Stimulated activated CD4-positive, alpha-beta T cell treated with anti-CD3 and anti-CD28 coated beads, Interleukin-12 subunit alpha, Interleukin-12 subunit beta, amount 100 ng/mL, for 24 hours (primary cell): ENCODE data around the gene DUSP8.

Experiments used
- DNase-seq, 2 experiments: peaks; one replicate each; pipeline ENCODE4 v3.0.0-alpha.2; 2020; ENCODE audit warnings: low read depth in 2 of 2

The DUSP8 gene

GRCh38 chr11:1532606-1533341, 39.3 kb downstream of the DUSP8 start:
- DNase-seq: no peak

- no peak for DNase-seq
Observed at GRCh38 chr11:1532014-1532586, 40.0 kb downstream of the DUSP8 start.

DNA sequence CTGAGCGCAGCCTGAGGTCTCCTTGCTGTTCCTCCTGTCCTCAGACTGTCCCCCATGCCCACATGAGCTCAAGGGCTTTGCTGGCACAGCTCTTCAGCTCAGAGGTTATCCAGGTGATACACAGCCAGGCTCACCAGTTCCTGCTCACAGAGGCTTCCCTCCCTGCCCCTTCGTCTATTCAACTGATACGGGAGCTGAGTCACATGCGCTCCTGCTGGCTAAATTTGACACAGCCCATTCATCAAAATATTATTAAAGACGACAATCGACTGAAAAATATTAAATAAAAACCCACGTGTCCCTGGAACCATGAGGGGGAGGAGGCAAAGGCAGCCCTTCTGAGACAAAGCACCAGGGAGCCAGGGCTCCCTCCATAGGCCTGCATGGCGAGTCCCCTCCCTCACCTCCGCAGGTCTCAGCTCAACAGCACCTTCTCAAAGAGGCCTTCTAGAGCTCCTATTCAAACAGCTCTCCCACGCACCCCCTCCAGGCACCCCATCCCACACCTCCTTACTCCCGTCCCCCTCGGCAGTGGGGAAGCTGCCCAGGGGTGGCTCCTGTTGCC, 40.5 kb downstream of the DUSP8 start:
- DNase-seq: no peak

- no peak for DNase-seq
Observed at GRCh38 chr11:1530686-1531448, 41.2 kb downstream of the DUSP8 start.

- DNase-seq: no peak
Observed at GRCh38 chr11:1529774-1530173, 42.3 kb downstream of the DUSP8 start.

DNA sequence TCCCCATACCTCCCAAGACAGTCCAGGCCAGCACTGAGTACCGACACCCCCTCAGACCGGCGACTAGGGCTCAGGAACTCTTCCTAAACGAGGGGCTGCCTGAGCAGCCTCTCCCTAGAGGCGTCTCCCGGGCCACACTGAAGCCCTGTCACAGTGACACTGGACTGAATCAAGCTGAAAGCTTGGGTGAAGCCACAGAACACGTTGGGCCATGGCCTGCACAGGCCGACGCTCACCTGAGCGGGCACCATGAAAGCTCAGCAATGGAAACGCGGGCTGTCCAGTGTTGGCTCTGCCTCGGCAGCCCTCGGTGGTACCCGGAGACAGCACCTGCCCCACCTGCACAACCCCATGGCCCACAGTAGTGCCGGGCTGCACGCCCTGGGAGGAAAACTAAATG, 42.8 kb downstream of the DUSP8 start:
- no peak for DNase-seq

- DNase-seq: no peak
Observed at GRCh38 chr11:1528710-1529109, 43.4 kb downstream of the DUSP8 start.

DNA sequence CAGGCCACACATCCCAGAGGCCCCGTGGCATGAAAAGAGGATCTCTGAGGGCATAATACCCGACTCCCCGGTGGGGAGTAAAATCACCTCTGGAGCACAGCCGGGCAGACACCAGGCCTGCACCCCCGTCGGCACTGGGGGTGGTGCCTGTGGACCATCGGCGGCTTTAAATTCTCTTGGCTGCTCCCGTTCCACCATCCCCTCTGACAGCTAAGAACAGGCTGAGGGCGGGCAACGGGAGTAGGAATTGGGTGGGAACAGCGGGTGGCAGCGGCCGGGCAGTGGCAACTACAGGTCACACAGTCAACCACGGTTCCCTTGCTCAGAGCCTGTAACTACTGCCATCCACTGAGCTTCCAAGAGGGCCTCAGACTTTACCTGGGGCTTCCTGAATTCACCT, 45.3 kb downstream of the DUSP8 start:
- no peak for DNase-seq

DNA sequence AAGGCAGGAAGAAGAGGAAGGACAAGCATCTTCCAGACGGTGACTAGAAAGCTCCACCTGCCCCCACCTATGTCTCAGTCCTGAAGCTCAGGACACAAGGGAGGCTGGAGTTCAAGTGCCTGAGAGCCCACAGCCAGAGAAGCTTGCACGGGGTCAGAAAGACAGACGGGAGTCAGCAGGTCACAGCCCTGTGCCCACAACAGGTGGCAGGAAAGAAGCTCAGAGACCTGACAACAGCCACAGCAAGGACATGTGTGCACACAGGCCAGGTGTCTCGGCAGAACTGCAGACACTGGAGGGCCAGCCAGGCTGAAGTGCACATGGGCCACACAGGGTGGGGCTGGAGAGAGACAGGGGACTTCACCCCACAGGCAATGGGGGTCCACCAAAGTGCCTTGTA, 48.3 kb downstream of the DUSP8 start:
- no peak for DNase-seq

DNA sequence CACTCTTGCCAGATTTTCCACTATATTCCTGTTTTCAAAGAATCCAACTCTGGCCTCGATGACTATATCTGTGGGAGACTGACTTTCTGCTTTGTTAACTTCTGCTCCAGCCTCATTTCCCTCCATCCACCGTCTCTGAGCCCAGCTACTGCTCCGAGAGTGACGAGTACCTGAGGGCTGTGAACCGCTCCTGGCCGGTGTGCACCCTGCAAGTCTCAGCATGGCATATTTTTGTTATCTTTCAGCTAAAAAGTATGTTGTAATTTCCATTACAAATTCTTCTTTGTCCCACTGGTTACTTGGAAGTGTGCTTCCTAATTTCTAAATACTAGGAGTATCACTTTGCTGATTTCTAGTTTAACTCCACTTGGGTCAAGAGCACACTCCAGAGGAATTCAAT, 49.0 kb downstream of the DUSP8 start:
- DNase-seq: no peak

DNA sequence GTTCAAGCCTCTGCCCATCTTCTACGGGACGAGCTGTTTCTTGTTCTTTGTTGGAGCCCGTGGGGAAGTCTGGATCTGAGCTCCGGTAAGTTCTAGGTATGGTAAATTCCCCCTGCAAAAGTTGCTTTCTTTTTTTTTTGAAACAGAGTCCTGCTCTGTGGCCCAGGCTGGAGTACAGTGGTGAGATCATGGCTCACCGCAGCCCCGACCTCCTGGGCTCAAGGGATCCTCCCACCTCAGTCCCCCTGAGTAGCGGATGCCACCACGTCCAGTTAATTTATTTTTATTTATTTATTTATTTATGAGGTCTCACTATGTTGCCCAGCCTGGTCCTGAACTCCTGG, 50.0 kb downstream of the DUSP8 start:
- no peak for DNase-seq

- no peak for DNase-seq
Observed at GRCh38 chr11:1521382-1522080, 50.5 kb downstream of the DUSP8 start.

- no peak for DNase-seq
Observed at GRCh38 chr11:1520663-1521267, 51.3 kb downstream of the DUSP8 start.

GRCh38 chr11:1520209-1520662, 51.8 kb downstream of the DUSP8 start:
- DNase-seq: no peak

- no peak for DNase-seq
Observed at GRCh38 chr11:1519028-1520010, 52.8 kb downstream of the DUSP8 start.

- DNase-seq: no peak
Observed at GRCh38 chr11:1518301-1518700, 53.8 kb downstream of the DUSP8 start.

DNA sequence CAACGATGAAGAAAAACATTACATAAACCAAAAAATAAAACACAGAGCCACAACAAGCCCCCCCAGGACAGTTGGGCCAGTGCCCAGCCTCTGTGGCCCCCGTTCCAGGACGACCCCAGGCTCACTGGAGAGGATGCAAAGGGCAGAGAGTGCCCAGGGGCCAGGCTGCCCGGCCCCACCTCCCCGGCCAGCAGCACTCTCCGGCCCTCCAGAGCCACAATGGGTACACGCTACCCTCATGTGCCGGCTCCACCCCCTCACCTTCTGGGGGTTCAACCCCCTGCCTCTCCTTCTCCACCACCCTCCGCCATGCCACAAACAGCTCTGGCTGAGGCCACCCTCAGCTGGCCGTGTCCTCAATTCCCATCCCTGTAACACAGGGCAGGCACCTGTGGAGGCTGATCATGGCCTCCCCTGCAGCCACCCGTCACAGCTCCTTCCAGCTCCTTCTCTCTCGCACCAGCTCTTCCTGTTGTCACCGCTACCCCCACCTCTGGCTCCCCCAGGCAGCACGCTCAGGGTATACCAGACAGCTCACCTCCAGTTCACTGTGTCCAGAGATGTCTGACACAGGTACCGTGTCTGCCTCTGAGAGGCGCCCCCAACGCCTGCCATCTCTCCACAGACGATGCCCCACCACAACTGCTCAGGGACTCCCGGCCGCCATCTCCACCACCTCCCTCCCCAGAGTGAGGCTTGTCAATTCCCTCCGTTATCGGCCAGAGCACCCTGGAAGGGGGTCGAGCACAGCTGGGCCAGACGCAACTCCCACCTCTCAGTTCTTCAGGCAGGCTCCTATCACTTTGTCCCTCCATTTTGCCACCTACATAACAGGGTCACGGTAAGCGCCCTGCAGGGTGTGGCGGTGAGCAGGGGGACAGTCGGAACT, 54.7 kb downstream of the DUSP8 start:
- DNase-seq: no peak

DNA sequence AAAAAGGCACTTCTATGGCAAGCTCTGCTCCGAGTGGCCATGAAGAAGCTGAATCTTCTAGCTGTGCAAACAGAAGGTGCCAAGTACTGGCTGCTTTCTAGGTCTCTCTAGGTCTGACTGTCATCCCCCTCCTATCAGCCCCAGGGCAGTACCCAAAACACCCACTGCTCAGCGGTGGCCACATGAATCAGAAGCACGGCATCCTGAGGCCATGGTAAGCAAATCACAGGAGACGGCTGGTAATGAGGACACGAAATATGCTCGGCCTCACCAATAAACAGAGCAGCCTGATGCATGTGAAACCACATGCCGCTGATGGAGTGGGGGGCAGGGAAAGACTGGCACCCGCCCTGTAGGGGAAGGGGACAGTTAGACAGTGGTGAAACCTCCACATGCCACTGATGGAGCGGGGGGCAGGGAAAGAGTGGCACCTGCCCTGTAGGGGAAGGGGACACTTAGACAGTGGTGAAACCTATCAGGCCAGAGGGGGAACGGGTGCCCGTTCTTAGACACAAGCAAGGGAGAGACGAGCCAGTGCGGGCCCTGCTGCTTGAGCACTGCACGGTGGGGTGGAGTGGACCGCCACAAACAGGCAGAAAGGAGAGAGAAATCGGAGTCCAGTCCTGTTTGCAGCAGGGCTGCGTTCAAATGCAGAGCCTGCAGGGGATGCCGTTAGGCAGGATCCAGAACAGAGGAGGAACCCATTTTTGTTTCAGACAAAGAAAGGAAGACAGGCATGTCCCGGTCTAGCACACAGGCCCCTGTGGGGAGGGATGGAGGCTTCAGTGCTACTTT, 55.6 kb downstream of the DUSP8 start:
- DNase-seq: no peak
